HUES48 (cell line): ENCODE data around the gene ARPIN.

ENCODE experiments used
- H3K27ac ChIP-seq: one replicate; pipeline ENCODE4 v1.7.0; 2013; ENCODE audit warnings: low read depth, low read length, inconsistent platforms
- H3K27me3 ChIP-seq: 2 replicates; pipeline ENCODE4 v1.6.1; 2013; ENCODE audit warnings: mild to moderate bottlenecking, low read length; ENCODE audit not compliant: control insufficient read depth, insufficient read depth
- H3K36me3 ChIP-seq: 2 replicates; pipeline ENCODE4 v1.6.1; 2013; ENCODE audit warnings: low read length; ENCODE audit not compliant: control insufficient read depth, insufficient read depth
- H3K4me1 ChIP-seq: 2 replicates; pipeline ENCODE4 v1.6.1; 2013; ENCODE audit warnings: mild to moderate bottlenecking, low read length; ENCODE audit not compliant: control insufficient read depth, insufficient read depth
- H3K4me3 ChIP-seq: 2 replicates; pipeline ENCODE4 v1.5.1; 2013; ENCODE audit warnings: mild to moderate bottlenecking, low read depth, low read length
- H3K9ac ChIP-seq: 2 replicates; pipeline ENCODE4 v1.6.1; 2013; ENCODE audit warnings: mild to moderate bottlenecking, low read depth, low read length, moderate library complexity
- H3K9me3 ChIP-seq: 2 replicates; pipeline ENCODE4 v1.6.1; 2013; ENCODE audit warnings: low read length; ENCODE audit not compliant: control insufficient read depth, insufficient read depth

ARPIN gene

DNA sequence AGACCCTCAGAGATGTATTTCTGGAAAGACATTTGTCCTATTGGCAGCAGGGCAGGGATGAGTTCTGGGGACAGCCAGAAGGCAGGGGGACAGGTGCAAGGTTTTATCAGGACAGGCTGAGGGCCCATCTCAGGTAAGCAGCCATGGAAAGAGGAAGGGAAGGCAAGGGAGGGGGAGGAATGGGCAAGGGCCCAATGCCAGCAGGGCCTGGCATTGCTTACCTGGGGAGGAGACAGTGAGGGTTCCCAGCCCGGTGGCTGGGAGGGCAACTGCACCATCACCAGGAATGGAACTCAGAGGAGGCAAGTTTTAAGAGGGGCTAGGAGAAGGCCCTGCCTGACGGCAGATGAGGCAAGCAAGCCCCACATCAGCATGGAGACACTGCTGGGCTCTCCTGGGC lies 3.1 kb downstream of the ARPIN start:
- H3K4me1 ChIP-seq = peaks cover 11% of the 10 kb centered on the region
- no peak overlapping the region for H3K27ac ChIP-seq
- no peaks in the 10 kb centered on the region for H3K36me3 ChIP-seq
- no peak overlapping the region for H3K4me3 ChIP-seq
- H3K27me3 ChIP-seq = peaks cover 7% of the 10 kb centered on the region; the same call in 1 of the 2 replicates
- H3K9me3 ChIP-seq = no peaks in the 10 kb centered on the region
- no peak overlapping the region for H3K9ac ChIP-seq

GRCh38 chr15:89908226-89908625 lies 4.5 kb downstream of the ARPIN start:
- Histone ChIP-seq H3K9ac (no peak overlapping the region), H3K9me3 (no peaks in the 10 kb centered on the region)

GRCh38 chr15:89907289-89907688 lies 5.5 kb downstream of the ARPIN start:
- Histone ChIP-seq H3K36me3 (no peaks in the 10 kb centered on the region), H3K9ac (no peak overlapping the region), H3K4me1 (peaks cover 4% of the 10 kb centered on the region; the same call in 1 of the 2 replicates), H3K27ac (no peak overlapping the region), H3K4me3 (no peak overlapping the region), H3K9me3 (no peaks in the 10 kb centered on the region), H3K27me3 (no peaks in the 10 kb centered on the region)

More at GRCh38 chr15:89908226-89908625, 4.5 kb downstream of the ARPIN start:
- Histone ChIP-seq H3K4me1 (peaks cover 8% of the 10 kb centered on the region), H3K27me3 (peaks cover 3% of the 10 kb centered on the region; the same call in 1 of the 2 replicates), H3K36me3 (no peaks in the 10 kb centered on the region), H3K4me3 (no peak overlapping the region), H3K27ac (no peak overlapping the region)

- Histone ChIP-seq H3K4me1 (no peaks in the 10 kb centered on the region), H3K27me3 (no peaks in the 10 kb centered on the region), H3K36me3 (no peaks in the 10 kb centered on the region), H3K9ac (no peak overlapping the region), H3K27ac (no peak overlapping the region), H3K9me3 (no peaks in the 10 kb centered on the region), H3K4me3 (no peak overlapping the region)
Observed at GRCh38 chr15:89905846-89906378, 6.8 kb downstream of the ARPIN start.

DNA sequence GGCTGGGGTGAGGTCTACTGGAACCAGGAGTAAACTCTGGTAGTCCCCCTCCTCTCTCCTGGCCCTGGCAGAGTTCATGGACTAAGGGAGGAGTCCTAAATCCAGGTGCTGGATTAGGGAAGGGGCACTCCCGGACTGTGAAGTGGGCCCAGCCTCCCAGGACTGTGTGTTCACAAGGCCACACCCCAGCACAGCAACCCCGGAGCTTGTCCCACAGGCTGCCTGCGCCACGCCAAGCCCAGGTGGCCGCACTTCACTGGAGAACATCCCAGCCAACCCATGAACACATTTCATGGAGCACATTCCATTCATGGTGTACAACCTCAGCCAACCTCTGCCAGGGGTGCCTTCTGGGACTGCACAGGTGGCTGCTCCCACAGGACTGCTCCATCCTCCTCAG lies 8.2 kb downstream of the ARPIN start:
- H3K9me3 ChIP-seq = no peaks in the 10 kb centered on the region
- H3K27ac ChIP-seq = no peak overlapping the region
- no peaks in the 10 kb centered on the region for H3K36me3 ChIP-seq
- H3K4me3 ChIP-seq = no peak overlapping the region
- H3K9ac ChIP-seq = no peak overlapping the region
- no peaks in the 10 kb centered on the region for H3K27me3 ChIP-seq
- no peaks in the 10 kb centered on the region for H3K4me1 ChIP-seq

GRCh38 chr15:89903858-89904130 lies 9.0 kb downstream of the ARPIN start:
- no peak overlapping the region for H3K4me3 ChIP-seq
- H3K4me1 ChIP-seq = no peaks in the 10 kb centered on the region
- no peak overlapping the region for H3K27ac ChIP-seq
- H3K27me3 ChIP-seq = no peaks in the 10 kb centered on the region
- H3K9me3 ChIP-seq = no peaks in the 10 kb centered on the region
- H3K36me3 ChIP-seq = no peaks in the 10 kb centered on the region
- no peak overlapping the region for H3K9ac ChIP-seq

GRCh38 chr15:89903015-89903857 lies 9.5 kb downstream of the ARPIN start:
- H3K4me3 ChIP-seq = no peak overlapping the region
- H3K9me3 ChIP-seq = no peaks in the 10 kb centered on the region
- H3K36me3 ChIP-seq = no peaks in the 10 kb centered on the region
- no peak overlapping the region for H3K27ac ChIP-seq
- H3K4me1 ChIP-seq = peaks cover 3% of the 10 kb centered on the region; the same call in 1 of the 2 replicates
- H3K9ac ChIP-seq = no peak overlapping the region
- H3K27me3 ChIP-seq = no peaks in the 10 kb centered on the region

- no peak overlapping the region for H3K27ac ChIP-seq
- no peak overlapping the region for H3K9ac ChIP-seq
- H3K9me3 ChIP-seq = no peaks in the 10 kb centered on the region
- H3K27me3 ChIP-seq = no peaks in the 10 kb centered on the region
- no peak overlapping the region for H3K4me3 ChIP-seq
- H3K36me3 ChIP-seq = no peaks in the 10 kb centered on the region
- peaks cover 4% of the 10 kb centered on the region; the same call in 1 of the 2 replicates for H3K4me1 ChIP-seq
Observed at GRCh38 chr15:89900849-89901248, 11.9 kb downstream of the ARPIN start.

DNA sequence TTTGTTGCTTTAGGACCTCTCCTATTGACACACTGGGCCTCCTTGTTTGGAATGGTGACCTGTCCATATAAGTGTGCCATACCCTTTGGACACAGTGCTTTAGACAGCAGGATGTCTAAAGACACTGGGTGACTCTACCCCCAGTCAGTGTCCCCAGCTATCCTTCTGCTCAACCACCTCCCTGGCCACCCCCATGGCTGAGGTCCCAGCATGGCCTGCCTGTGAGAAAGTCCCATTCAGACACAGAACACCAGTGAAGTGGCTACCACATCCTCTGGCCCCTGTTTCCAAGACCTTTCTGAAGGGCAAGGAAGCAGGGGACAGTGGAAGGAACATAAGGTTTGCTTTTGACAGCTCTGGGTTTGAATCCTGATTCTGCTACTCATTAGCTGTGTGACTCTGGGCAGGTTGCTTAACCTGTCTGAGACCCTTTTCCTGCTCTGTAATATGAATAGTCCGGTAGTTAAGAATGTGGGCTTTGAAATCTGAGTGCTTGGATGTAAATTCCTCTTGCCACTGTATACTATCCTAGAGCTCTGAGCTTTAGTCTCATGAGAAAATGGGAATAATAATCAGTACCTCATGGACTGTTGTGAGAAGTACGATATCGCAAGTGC lies 12.7 kb downstream of the ARPIN start:
- Histone ChIP-seq H3K9me3 (no peaks in the 10 kb centered on the region), H3K36me3 (no peaks in the 10 kb centered on the region), H3K4me3 (no peak overlapping the region), H3K27ac (no peak overlapping the region), H3K27me3 (no peaks in the 10 kb centered on the region), H3K4me1 (peaks cover 4% of the 10 kb centered on the region; the same call in 1 of the 2 replicates), H3K9ac (no peak overlapping the region)

- H3K27me3 ChIP-seq = no peaks in the 10 kb centered on the region
- no peak overlapping the region for H3K4me3 ChIP-seq
- no peaks in the 10 kb centered on the region for H3K36me3 ChIP-seq
- H3K27ac ChIP-seq = no peak overlapping the region
- peaks cover 4% of the 10 kb centered on the region; the same call in 1 of the 2 replicates for H3K4me1 ChIP-seq
- no peak overlapping the region for H3K9ac ChIP-seq
- H3K9me3 ChIP-seq = no peaks in the 10 kb centered on the region
Observed at GRCh38 chr15:89899295-89899945, 13.3 kb downstream of the ARPIN start.
